Activated gamma-delta T cell (primary cell): ENCODE measurements around the gene LARGE1.

Experiments used
- DNase-seq: peaks from one replicate; lab custom pipeline; 2025; lab: John Stamatoyannopoulos, UW

Gene LARGE1

GRCh38 chr22:33520904-33521780, 399.1 kb downstream of the LARGE1 start:
- DNase-seq, result no peak

- DNase-seq, result no peak
Measured at GRCh38 chr22:33519974-33520903, 400.0 kb downstream of the LARGE1 start.

DNA sequence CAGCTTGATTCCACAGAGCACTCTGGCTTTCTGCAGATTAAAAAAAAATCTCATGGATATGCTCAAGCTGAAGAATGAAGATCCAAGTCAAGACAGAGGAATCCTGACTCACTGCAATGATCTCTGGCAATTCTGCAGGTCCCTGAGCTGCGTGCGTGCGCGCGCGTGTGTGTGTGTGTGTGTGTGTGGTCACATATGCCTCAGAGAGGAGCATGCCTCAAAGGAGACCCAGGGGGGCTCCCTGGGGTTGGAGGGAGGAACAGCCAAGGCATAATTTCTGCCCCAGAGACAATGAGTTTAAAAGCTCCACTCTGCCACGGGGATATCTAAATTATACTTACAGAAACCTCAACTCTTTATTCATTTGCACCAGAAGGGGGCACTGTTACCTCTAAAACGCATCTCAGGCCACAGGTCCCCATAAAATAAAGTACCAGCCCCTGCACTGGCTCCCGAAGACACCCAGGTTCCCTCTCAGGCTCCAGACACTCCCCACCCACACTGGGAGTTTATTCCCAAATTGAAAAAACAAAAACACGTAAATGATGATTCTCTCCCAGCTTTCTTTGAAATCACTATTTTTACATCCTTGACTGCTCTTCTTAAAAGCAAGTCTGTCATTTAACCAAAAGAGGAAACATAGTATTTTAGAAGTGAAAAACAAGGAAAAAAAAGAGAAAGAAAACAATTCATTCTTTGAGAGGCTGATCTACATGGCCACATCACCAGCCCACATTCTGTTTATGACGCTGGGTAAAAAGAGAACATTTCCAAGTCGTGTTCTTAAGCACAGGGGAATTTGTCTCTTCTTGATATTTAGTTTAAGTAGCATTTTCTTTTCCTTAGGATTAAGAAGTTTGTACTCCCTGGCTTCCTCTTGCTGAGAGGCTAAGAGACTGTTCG, 401.0 kb downstream of the LARGE1 start:
- DNase-seq, result no peak

- no peak for DNase-seq
Measured at GRCh38 chr22:33518405-33518804, 401.9 kb downstream of the LARGE1 start.

GRCh38 chr22:33515795-33516194, 404.5 kb downstream of the LARGE1 start:
- no peak for DNase-seq

DNA sequence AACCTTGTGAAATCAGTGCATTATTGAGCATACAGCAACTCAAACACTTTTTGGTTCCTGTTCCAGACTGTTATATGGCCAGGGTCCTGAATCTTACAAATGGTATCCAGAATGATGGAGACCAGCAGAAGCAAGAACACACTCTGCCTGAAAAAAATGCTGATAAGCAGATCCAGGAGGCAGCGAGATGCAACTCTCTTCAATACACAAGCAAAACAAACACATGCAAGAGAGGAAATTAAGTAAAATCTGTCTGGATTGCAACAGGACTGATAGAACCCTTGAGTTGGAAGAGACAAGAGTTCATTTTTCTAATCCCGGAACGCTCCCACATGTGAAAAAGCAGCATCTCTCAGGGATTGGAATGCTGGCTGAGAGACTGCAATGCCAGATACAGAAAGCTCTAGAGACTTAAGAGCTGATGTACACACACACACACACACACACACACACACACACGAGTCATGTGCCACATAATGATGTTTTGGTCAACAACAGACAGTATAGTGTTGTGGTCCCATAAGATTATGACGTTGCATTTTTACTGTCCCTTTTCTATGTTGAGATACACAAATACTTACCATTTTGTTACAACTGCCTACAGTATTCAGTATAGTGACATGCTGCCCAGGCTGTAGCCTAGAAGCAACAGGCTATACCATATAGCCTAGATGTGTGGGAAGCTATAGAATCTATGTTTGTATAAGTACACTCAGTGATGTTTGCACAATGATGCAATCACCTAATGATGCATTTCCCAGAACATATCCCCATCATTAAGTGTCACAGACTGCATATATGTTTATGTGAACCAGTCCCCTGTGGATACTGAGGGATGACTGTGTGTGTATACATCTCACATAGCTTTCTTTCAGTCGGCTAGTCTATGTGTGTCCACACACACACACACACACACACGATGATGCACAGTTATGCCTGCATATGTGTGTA, 406.6 kb downstream of the LARGE1 start:
- DNase-seq, result no peak

- no peak for DNase-seq
Measured at GRCh38 chr22:33512908-33513307, 407.4 kb downstream of the LARGE1 start.

DNA sequence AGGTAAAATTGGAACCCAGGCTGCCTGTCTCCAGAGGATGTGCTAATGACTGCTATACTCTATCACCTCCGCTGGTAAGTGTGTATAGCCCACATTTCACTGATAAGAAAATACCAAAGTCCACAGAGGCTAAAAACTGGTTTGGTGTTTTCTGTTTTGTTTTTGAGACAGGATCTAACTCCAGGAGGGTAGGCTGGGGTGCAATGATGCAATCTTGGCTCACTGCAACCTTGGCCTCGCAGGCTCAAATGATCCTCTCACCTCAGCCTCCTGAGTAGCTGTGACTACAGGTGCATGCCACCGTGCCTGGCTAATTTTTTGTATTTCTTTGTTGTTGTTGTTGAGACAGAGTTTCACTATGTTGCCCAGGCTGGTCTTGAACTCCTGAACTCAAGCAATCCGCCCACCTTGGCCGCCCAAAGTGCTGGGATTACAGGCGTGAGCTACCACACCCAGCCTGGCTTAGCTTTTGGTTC, 409.8 kb downstream of the LARGE1 start:
- DNase-seq, result no peak

DNA sequence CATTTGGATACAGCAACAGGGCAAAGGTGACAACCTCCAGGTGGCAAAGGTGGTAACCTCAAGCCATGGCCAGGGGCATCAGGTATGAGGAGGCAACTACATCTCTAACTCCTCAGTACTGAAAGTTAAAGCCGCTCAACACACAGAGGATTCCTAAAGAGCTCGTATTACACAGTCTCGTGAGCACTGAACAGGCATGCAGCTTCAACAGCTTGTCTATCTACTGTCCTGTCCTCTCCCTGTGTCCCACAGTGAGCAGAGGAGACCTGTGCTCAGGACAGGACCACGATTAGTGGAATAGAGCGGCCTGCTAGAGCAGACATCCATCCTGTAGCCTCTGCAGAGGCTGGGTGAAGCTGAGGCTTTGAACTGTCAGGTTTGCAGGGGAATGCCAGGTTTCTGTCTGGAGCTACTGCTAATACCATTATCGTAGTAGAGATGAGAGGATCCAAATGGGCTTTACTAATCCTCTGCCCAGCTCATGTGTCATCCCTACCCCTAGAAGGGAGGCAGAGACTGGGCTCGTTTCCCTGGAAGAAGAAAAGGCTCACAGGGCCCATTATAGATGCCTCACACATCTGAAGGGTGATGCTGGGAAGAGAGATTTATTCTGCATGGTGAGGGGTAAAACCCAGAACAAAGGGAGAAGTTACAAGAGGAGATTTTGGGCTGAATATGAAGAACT, 415.2 kb downstream of the LARGE1 start:
- no peak for DNase-seq

DNA sequence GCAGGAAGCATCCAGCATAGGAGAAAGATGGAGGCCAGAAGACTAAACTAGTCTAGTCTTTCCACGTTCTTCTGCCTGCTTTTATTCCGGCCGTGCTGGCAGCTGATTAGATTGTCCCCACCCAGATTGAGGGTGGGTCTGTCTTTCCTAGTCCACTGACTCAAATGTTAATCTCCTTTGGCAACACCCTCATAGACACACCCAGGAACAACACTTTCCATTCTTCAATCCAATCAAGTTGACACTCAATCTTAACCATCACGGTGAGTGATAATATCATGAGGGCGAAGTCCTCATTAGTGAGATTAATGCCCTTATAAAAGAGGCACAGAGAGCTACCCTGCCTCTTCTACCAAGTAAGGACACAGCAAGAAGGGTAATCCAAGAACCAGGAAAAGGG, 424.2 kb downstream of the LARGE1 start:
- no peak for DNase-seq

GRCh38 chr22:33493476-33494205, 426.6 kb downstream of the LARGE1 start:
- no peak for DNase-seq

- DNase-seq, result no peak
Measured at GRCh38 chr22:33492210-33492651, 428.0 kb downstream of the LARGE1 start.

GRCh38 chr22:33487041-33487716, 433.1 kb downstream of the LARGE1 start:
- DNase-seq, result no peak

- DNase-seq, result no peak
Measured at GRCh38 chr22:33481550-33481949, 438.7 kb downstream of the LARGE1 start.

DNA sequence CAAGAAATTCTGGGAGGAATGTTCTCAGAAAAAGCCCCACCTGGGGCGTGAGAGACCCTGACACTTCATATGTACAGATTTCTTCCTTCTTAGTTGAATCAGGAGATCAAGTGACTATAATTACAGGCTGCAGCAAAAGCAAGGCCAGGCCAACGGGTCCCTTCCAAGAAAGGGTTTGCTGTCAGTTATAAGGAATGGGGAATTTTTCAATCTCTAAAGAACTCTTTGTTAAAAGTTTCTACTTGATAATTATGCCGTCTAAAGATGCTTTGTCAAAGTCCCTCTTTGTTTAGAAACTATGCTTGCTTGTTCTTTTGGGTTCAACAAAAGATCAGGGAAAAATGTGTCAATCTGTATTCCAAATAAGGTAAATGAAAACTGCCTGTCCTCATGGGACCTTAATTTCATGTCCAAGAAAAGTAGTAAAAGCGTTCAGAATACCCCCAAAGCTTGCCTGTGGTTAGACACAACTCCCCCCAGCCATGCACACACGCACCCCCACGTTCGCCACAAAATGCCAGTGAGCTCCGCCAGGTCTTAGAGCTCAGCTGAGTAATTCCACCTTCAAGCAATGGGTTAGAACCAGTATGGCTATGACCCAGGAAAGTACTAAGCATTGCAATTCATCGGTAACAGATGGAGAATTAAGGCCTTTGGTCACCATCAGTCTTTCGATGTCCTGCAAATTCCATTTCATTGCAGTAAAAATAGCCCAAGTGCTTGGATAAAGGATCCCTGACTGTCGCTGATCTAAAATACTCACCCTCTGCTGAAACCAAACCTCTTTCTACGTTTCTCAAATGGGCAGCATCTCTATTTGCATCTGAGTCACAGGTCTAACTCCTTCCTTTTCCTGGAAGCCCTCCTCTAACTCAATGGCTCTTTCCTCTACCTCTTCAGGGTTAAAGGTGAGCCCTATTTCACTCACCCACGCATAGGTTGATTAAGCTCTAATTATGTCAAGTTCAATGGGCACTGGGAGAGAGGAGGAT, 442.9 kb downstream of the LARGE1 start:
- DNase-seq, result no peak

- no peak for DNase-seq
Measured at GRCh38 chr22:33476716-33477115, 443.6 kb downstream of the LARGE1 start.

GRCh38 chr22:33476206-33476605, 444.1 kb downstream of the LARGE1 start:
- no peak for DNase-seq
